GM23338 (cell line): ENCODE measurements around the gene TEPSIN. TPM values are rescaled to one million over a fixed set of nuclear protein-coding genes. Genes with fewer than 3 reads are reported as not detected.

Source experiments
- ATAC-seq: fragments of 200-7000 bp; cut with Tn5 transposase; 3 replicates; pipeline ENCODE4 v1.9.1; 2020
- DNase-seq: peaks from one replicate; pipeline ENCODE4 v3.0.0-alpha.2; 2015; ENCODE audit warnings: low spot score
- H2AFZ ChIP-seq: fragments of 200-600 bp; sonication (generic); 2 replicates; pipeline ENCODE4 v1.8.0; 2016; ENCODE audit warnings: antibody characterized with exemption, mild to moderate bottlenecking, moderate library complexity
- H3F3A ChIP-seq: fragments of 200-600 bp; sonication (generic); replicated peaks from 2 replicates; pipeline ENCODE4 v1.8.0; 2017; ENCODE audit warnings: antibody characterized with exemption, mixed run types, low read depth
- H3K27ac ChIP-seq: fragments of 200-600 bp; sonication (generic); 2 replicates; pipeline ENCODE4 v1.6.1; 2016; ENCODE audit warnings: low read depth
- H3K27me3 ChIP-seq: fragments of 200-600 bp; sonication (generic); 2 replicates; pipeline ENCODE4 v1.8.0; 2016; ENCODE audit warnings: mild to moderate bottlenecking, mixed run types, moderate library complexity; ENCODE audit not compliant: insufficient read depth
- H3K36me3 ChIP-seq: fragments of 200-600 bp; sonication (generic); 2 replicates; pipeline ENCODE4 v1.8.0; 2016; ENCODE audit warnings: mild to moderate bottlenecking; ENCODE audit not compliant: insufficient read depth
- H3K4me1 ChIP-seq: fragments of 200-600 bp; sonication (generic); 2 replicates; pipeline ENCODE4 v1.8.0; 2016; ENCODE audit warnings: mild to moderate bottlenecking, moderate library complexity; ENCODE audit not compliant: insufficient read depth
- H3K4me2 ChIP-seq: fragments of 200-600 bp; sonication (generic); 2 replicates; pipeline ENCODE4 v1.7.1; 2017; ENCODE audit warnings: mixed run types
- H3K4me3 ChIP-seq: fragments of 200-600 bp; sonication (generic); 2 replicates; pipeline ENCODE4 v1.6.1; 2016; ENCODE audit warnings: mixed run types
- H3K79me2 ChIP-seq: fragments of 200-600 bp; sonication (generic); replicated peaks from 2 replicates; pipeline ENCODE4 v1.8.0; 2017; ENCODE audit warnings: mild to moderate bottlenecking; ENCODE audit not compliant: insufficient read depth
- H3K9me2 ChIP-seq: fragments of 200-600 bp; sonication (generic); 2 replicates; pipeline ENCODE4 v1.8.0; 2017; ENCODE audit not compliant: insufficient read depth
- H4K20me1 ChIP-seq: fragments of 200-600 bp; sonication (generic); replicated peaks from 2 replicates; pipeline ENCODE4 v1.8.0; 2017; ENCODE audit warnings: mild to moderate bottlenecking; ENCODE audit not compliant: insufficient read depth
- H3K27ac Mint-ChIP-seq: 2 replicates; pipeline ENCODE4 v1.8.0; 2020; ENCODE audit warnings: inconsistent platforms, mild to moderate bottlenecking, moderate library complexity, mixed read lengths
- H3K27me3 Mint-ChIP-seq: 3 replicates; pipeline ENCODE4 v1.8.0; 2022; ENCODE audit warnings: low read depth, mild to moderate bottlenecking, moderate library complexity, mixed read lengths, inconsistent platforms; ENCODE audit not compliant: insufficient read depth, poor library complexity
- H3K36me3 Mint-ChIP-seq: 3 replicates; pipeline ENCODE4 v1.8.0; 2021; ENCODE audit warnings: low read depth, mild to moderate bottlenecking, inconsistent platforms, moderate library complexity, mixed read lengths
- H3K4me1 Mint-ChIP-seq: 3 replicates; pipeline ENCODE4 v1.8.0; 2020; ENCODE audit warnings: mild to moderate bottlenecking, inconsistent platforms, mixed read lengths
- H3K4me3 Mint-ChIP-seq: 3 replicates; pipeline ENCODE4 v1.8.0; 2021; ENCODE audit warnings: moderate library complexity, mild to moderate bottlenecking, inconsistent platforms, mixed read lengths
- H3K9me3 Mint-ChIP-seq: 3 replicates; pipeline ENCODE4 v1.8.0; 2020; ENCODE audit warnings: moderate library complexity, mild to moderate bottlenecking, inconsistent platforms, mixed read lengths
- CREB1 ChIP-seq: fragments of 250-450 bp; sonication (Bioruptor Pico); IDR thresholded peaks from 2 replicates; pipeline ENCODE4 v1.5.0; 2020; ENCODE audit warnings: low read depth, mild to moderate bottlenecking, moderate library complexity
- CTCF ChIP-seq, 2 experiments: fragments of 200-600 bp in 1 of 2; sonication (generic) in 1 of 2; conservative IDR thresholded peaks; 2 replicates each; pipeline versions ENCODE4 v1.5.1 to v1.6.1; 2016 to 2017; ENCODE audit warnings: antibody characterized with exemption in 2 of 2, low read depth in 2 of 2, mild to moderate bottlenecking in 2 of 2, moderate library complexity in 1 of 2
- ETS1 ChIP-seq: IDR thresholded peaks from 2 replicates; pipeline ENCODE4 v1.6.1; 2016; ENCODE audit warnings: antibody characterized with exemption
- EZH2 ChIP-seq: fragments of 200-600 bp; sonication (generic); IDR thresholded peaks from one replicate; pipeline ENCODE4 v1.8.0; 2017; ENCODE audit warnings: antibody characterized with exemption, mild to moderate bottlenecking, low read depth; ENCODE audit not compliant: unreplicated experiment
- EZH2phosphoT487 ChIP-seq: fragments of 200-600 bp; sonication (generic); IDR thresholded peaks from one replicate; pipeline ENCODE4 v1.8.1; 2018; ENCODE audit warnings: antibody characterized with exemption; ENCODE audit not compliant: unreplicated experiment
- JUNB ChIP-seq: IDR thresholded peaks from one replicate; pipeline ENCODE4 v1.6.1; 2016; ENCODE audit warnings: antibody characterized with exemption; ENCODE audit not compliant: unreplicated experiment
- NANOG ChIP-seq: IDR thresholded peaks from 2 replicates; pipeline ENCODE4 v1.6.1; 2016; ENCODE audit warnings: antibody characterized with exemption, borderline replicate concordance
- POLR2AphosphoS5 ChIP-seq: IDR thresholded peaks from 2 replicates; pipeline ENCODE4 v1.6.1; 2016; ENCODE audit warnings: antibody characterized with exemption, low read depth
- REST ChIP-seq: IDR thresholded peaks from one replicate; pipeline ENCODE4 v1.6.1; 2018; ENCODE audit warnings: antibody characterized with exemption; ENCODE audit not compliant: unreplicated experiment
- ZNF114 ChIP-seq: fragments of 250-450 bp; sonication (Bioruptor Pico); IDR thresholded peaks from 2 replicates; pipeline ENCODE4 v1.5.0; 2020; ENCODE audit warnings: mild to moderate bottlenecking, moderate library complexity
- ZNF331 ChIP-seq: fragments of 250-450 bp; sonication (Bioruptor Pico); IDR thresholded peaks from 2 replicates; pipeline ENCODE4 v1.5.0; 2020; ENCODE audit warnings: low read depth, mild to moderate bottlenecking, moderate library complexity
- ZNF462 ChIP-seq: fragments of 250-450 bp; sonication (Bioruptor Pico); IDR thresholded peaks from 2 replicates; pipeline ENCODE4 v1.5.0; 2020; ENCODE audit warnings: mild to moderate bottlenecking, moderate library complexity
- polyA plus RNA-seq: library from polyadenylated mRNA; unstranded; fragments of >200 nt; fragmentation: Nextera tagmentation; extraction: Ambion mirVana; gene quantifications from 2 replicates; pipeline ENCODE4 v1.2.1, GENCODE V29; 2016
- total RNA-seq: library from RNA; depleted of rRNA; stranded (reverse); fragments of >200 nt; shearing (Covaris generic); gene quantifications from 2 replicates; pipeline ENCODE4 v1.2.3, GENCODE V29; 2014

TEPSIN gene
- total and polyA plus RNA-seq, 2 experiments from 2014 or later = 4.4 to 25.3 TPM

- H3K4me3 ChIP-seq = no peak overlapping the region
- H3K27ac ChIP-seq = no peak overlapping the region
Measured at GRCh38 chr17:81267390-81268067, 28.7 kb upstream of the TEPSIN start.

More at GRCh38 chr17:81267390-81268067, 28.7 kb upstream of the TEPSIN start:
- H3K36me3 ChIP-seq = no peaks in the 10 kb centered on the region
- no peak overlapping the region for H3K4me3 Mint-ChIP-seq
- DNase-seq (no peak), ATAC-seq (no peak)
- TF ChIP-seq ZNF114 = no peak
- TF ChIP-seq POLR2AphosphoS5 = no peak
- no peak for TF ChIP-seq ETS1
- TF ChIP-seq ZNF331 = no peak
- TF ChIP-seq CTCF (conservative IDR thresholded peaks at IDR 0.05; ENCODE audit: low read depth in 2 of 2) = no peak
- TF ChIP-seq NANOG = no peak
- no peak for TF ChIP-seq EZH2
- no peak for TF ChIP-seq JUNB
- no peak for TF ChIP-seq CREB1 (CRISPR knock-in tag)
- no peak for TF ChIP-seq ZNF462
- no peak for TF ChIP-seq REST
- no peak for TF ChIP-seq EZH2phosphoT487
- no peaks in the 10 kb centered on the region for H4K20me1 ChIP-seq
- no peak overlapping the region for H3K4me2 ChIP-seq
- no peaks in the 10 kb centered on the region for H3K9me3 Mint-ChIP-seq
- no peaks in the 10 kb centered on the region; the same call in 2 of the 3 replicates for H3K4me1 Mint-ChIP-seq
- peak overlapping the region; percentile 1; the same call in 1 of the 2 replicates for H3K27ac Mint-ChIP-seq
- H3K79me2 ChIP-seq = no peaks in the 10 kb centered on the region
- no peaks in the 10 kb centered on the region for H3F3A ChIP-seq
- peaks cover 16% of the 10 kb centered on the region for H3K36me3 Mint-ChIP-seq
- H3K9me2 ChIP-seq = no peaks in the 10 kb centered on the region
- no peaks in the 10 kb centered on the region for H3K4me1 ChIP-seq
- H2AFZ ChIP-seq = no peak overlapping the region
- peaks cover 4% of the 10 kb centered on the region for H3K27me3 Mint-ChIP-seq
- H3K27me3 ChIP-seq = no peaks in the 10 kb centered on the region
